Naive B cell (primary cell): ENCODE measurements around the gene WNT3. TPM values are rescaled to one million over a fixed set of nuclear protein-coding genes. Genes with fewer than 3 reads are reported as not detected.
"Not testable (repeated sequence)": the region's sequence is repeated elsewhere in the genome, so short reads cannot be mapped to it uniquely, and the experiment has no call there.

Source experiments
- ATAC-seq, 2 donors: fragments of 150-1000 bp; cut with Tn5 transposase; 2 replicates each; pipeline ENCODE4 v1.10.0; 2021; ENCODE audit warnings: low read depth in 2 of 2, mild to moderate bottlenecking in 2 of 2, moderate library complexity in 2 of 2
- DNase-seq: peaks from one replicate; pipeline ENCODE4 v3.0.0; 2022
- H3K27ac Mint-ChIP-seq, 6 donors: one replicate each; pipeline ENCODE4 v1.8.0; 2020 to 2022; ENCODE audit warnings: mild to moderate bottlenecking in 6 of 6, mixed read lengths in 6 of 6, moderate library complexity in 5 of 6, inconsistent platforms in 2 of 6
- H3K27me3 Mint-ChIP-seq, 3 donors: one replicate each; pipeline ENCODE4 v1.8.0; 2021 to 2022; ENCODE audit warnings: mixed read lengths in 3 of 3, mild to moderate bottlenecking in 1 of 3
- H3K36me3 Mint-ChIP-seq, 2 donors: one replicate each; pipeline ENCODE4 v1.8.0; 2020 to 2022; ENCODE audit warnings: mixed read lengths in 2 of 2, inconsistent platforms in 1 of 2, mild to moderate bottlenecking in 1 of 2
- H3K4me1 Mint-ChIP-seq, 3 donors: one replicate each; pipeline ENCODE4 v1.8.0; 2020 to 2022; ENCODE audit warnings: mixed read lengths in 3 of 3, inconsistent platforms in 1 of 3, mild to moderate bottlenecking in 1 of 3, moderate library complexity in 1 of 3
- H3K4me3 Mint-ChIP-seq, 8 donors: one replicate each; pipeline ENCODE4 v1.8.0; 2020 to 2022; ENCODE audit warnings: mild to moderate bottlenecking in 8 of 8, mixed read lengths in 8 of 8, moderate library complexity in 8 of 8, inconsistent platforms in 2 of 8
- H3K9me3 Mint-ChIP-seq, 7 donors: one replicate each; pipeline ENCODE4 v1.8.0; 2020 to 2022; ENCODE audit warnings: mixed read lengths in 7 of 7, mild to moderate bottlenecking in 5 of 7, inconsistent platforms in 2 of 7, moderate library complexity in 1 of 7
- polyA plus RNA-seq, 6 donors: library from polyadenylated mRNA; unstranded; fragments of 300-500 nt; fragmentation: Illumina TruSeq; gene quantifications; one replicate each; pipeline ENCODE4 v1.2.3, GENCODE V29; 2021; ENCODE audit warnings: low read depth in 6 of 6

Gene WNT3
- polyA plus RNA-seq, 6 donors from 2014 or later = 0.06 to 0.73 (median 0.17) TPM; not detected in 2

GRCh38 chr17:46796956-46797530, 21.4 kb downstream of the WNT3 start:
- Mint-ChIP-seq H3K36me3 (peaks cover 0 to 6% of the 10 kb centered on the region in 2 donors), H3K4me3 (peak overlapping the region in 1 of 8 donors; percentile 1), H3K9me3 (peaks cover 0 to 3% (median 0%) of the 10 kb centered on the region in 7 donors), H3K4me1 (no peaks in the 10 kb centered on the region), H3K27me3 (peaks cover 20 to 46% (median 26%) of the 10 kb centered on the region in 3 donors), H3K27ac (no peak overlapping the region)
- DNase-seq = no peak
- ATAC-seq = no peak

- ATAC-seq (no peak), DNase-seq (no peak)
- Mint-ChIP-seq H3K4me3 (peak overlapping the region in 1 of 8 donors; percentile 1), H3K36me3 (peaks cover 0 to 6% of the 10 kb centered on the region in 2 donors), H3K9me3 (peaks cover 0 to 3% (median 0%) of the 10 kb centered on the region in 7 donors), H3K27me3 (peaks cover 23 to 51% (median 31%) of the 10 kb centered on the region in 3 donors), H3K27ac (no peak overlapping the region), H3K4me1 (no peaks in the 10 kb centered on the region)
Measured at GRCh38 chr17:46796524-46796923, 22.0 kb downstream of the WNT3 start.

GRCh38 chr17:46796084-46796483, 22.4 kb downstream of the WNT3 start:
- no peak for DNase-seq
- H3K4me3 Mint-ChIP-seq = no peak overlapping the region
- H3K9me3 Mint-ChIP-seq = peaks cover 0 to 3% (median 0%) of the 10 kb centered on the region in 7 donors
- H3K27me3 Mint-ChIP-seq = peaks cover 27 to 55% (median 35%) of the 10 kb centered on the region in 3 donors
- no peak overlapping the region for H3K27ac Mint-ChIP-seq
- ATAC-seq = no peak
- H3K4me1 Mint-ChIP-seq = no peaks in the 10 kb centered on the region
- H3K36me3 Mint-ChIP-seq = peaks cover 0 to 6% of the 10 kb centered on the region in 2 donors

GRCh38 chr17:46795379-46795952, 23.0 kb downstream of the WNT3 start:
- H3K4me3 Mint-ChIP-seq = no peak overlapping the region
- no peak overlapping the region for H3K27ac Mint-ChIP-seq
- peaks cover 0 to 7% of the 10 kb centered on the region in 2 donors for H3K36me3 Mint-ChIP-seq
- peaks cover 0 to 8% (median 0%) of the 10 kb centered on the region in 7 donors for H3K9me3 Mint-ChIP-seq
- H3K27me3 Mint-ChIP-seq = peaks cover 22 to 56% (median 35%) of the 10 kb centered on the region in 3 donors
- H3K4me1 Mint-ChIP-seq = no peaks in the 10 kb centered on the region
- ATAC-seq (no peak), DNase-seq (no peak)

- Mint-ChIP-seq H3K4me1 (no peaks in the 10 kb centered on the region), H3K27me3 (peaks cover 22 to 60% (median 43%) of the 10 kb centered on the region in 3 donors), H3K27ac (no peak overlapping the region), H3K9me3 (peaks cover 0 to 9% (median 0%) of the 10 kb centered on the region in 7 donors), H3K4me3 (no peak overlapping the region), H3K36me3 (peaks cover 0 to 5% of the 10 kb centered on the region in 2 donors)
- DNase-seq (no peak), ATAC-seq (no peak)
Measured at GRCh38 chr17:46794318-46794717, 24.2 kb downstream of the WNT3 start.

GRCh38 chr17:46793541-46793940, 25.0 kb downstream of the WNT3 start:
- Mint-ChIP-seq H3K9me3 (peaks cover 0 to 9% (median 0%) of the 10 kb centered on the region in 7 donors), H3K36me3 (peaks cover 0 to 5% of the 10 kb centered on the region in 2 donors), H3K27me3 (peaks cover 22 to 58% (median 51%) of the 10 kb centered on the region in 3 donors), H3K27ac (no peak overlapping the region), H3K4me3 (no peak overlapping the region), H3K4me1 (no peaks in the 10 kb centered on the region)
- ATAC-seq = no peak
- DNase-seq = no peak

- peaks cover 22 to 60% (median 53%) of the 10 kb centered on the region in 3 donors for H3K27me3 Mint-ChIP-seq
- not testable (repeated sequence) for H3K36me3 Mint-ChIP-seq, H3K4me1 Mint-ChIP-seq, H3K4me3 Mint-ChIP-seq, ATAC-seq, H3K9me3 Mint-ChIP-seq, DNase-seq, H3K27ac Mint-ChIP-seq
Measured at GRCh38 chr17:46793023-46793422, 25.5 kb downstream of the WNT3 start.

- Mint-ChIP-seq H3K9me3 (peaks cover 0 to 9% (median 0%) of the 10 kb centered on the region in 7 donors), H3K4me3 (no peak overlapping the region), H3K36me3 (peaks cover 0 to 5% of the 10 kb centered on the region in 2 donors), H3K27me3 (peaks cover 22 to 56% (median 53%) of the 10 kb centered on the region in 3 donors), H3K4me1 (no peaks in the 10 kb centered on the region), H3K27ac (no peak overlapping the region)
- DNase-seq = no peak
- ATAC-seq = no peak
Measured at GRCh38 chr17:46792071-46792470, 26.4 kb downstream of the WNT3 start.

- Mint-ChIP-seq H3K4me1 (no peaks in the 10 kb centered on the region), H3K36me3 (peaks cover 0 to 5% of the 10 kb centered on the region in 2 donors), H3K27ac (no peak overlapping the region), H3K4me3 (no peak overlapping the region), H3K27me3 (peaks cover 19 to 53% (median 53%) of the 10 kb centered on the region in 3 donors), H3K9me3 (peaks cover 0 to 9% (median 0%) of the 10 kb centered on the region in 7 donors)
- no peak for ATAC-seq
- DNase-seq = no peak
Measured at GRCh38 chr17:46791531-46791930, 27.0 kb downstream of the WNT3 start.

- Mint-ChIP-seq H3K27me3 (peaks cover 9 to 48% (median 45%) of the 10 kb centered on the region in 3 donors), H3K4me1 (no peaks in the 10 kb centered on the region), H3K36me3 (peaks cover 0 to 5% of the 10 kb centered on the region in 2 donors), H3K9me3 (peaks cover 0 to 9% (median 0%) of the 10 kb centered on the region in 7 donors), H3K27ac (no peak overlapping the region), H3K4me3 (no peak overlapping the region)
- DNase-seq = no peak
- no peak for ATAC-seq
Measured at GRCh38 chr17:46790216-46790615, 28.3 kb downstream of the WNT3 start.

GRCh38 chr17:46789610-46790009, 28.9 kb downstream of the WNT3 start:
- H3K4me3 Mint-ChIP-seq = no peak overlapping the region

GRCh38 chr17:46788796-46789195, 29.7 kb downstream of the WNT3 start:
- Mint-ChIP-seq H3K27me3 (peaks cover 13 to 47% (median 40%) of the 10 kb centered on the region in 3 donors), H3K36me3 (peaks cover 0 to 5% of the 10 kb centered on the region in 2 donors), H3K9me3 (peaks cover 0 to 9% (median 0%) of the 10 kb centered on the region in 7 donors), H3K4me1 (no peaks in the 10 kb centered on the region), H3K27ac (no peak overlapping the region), H3K4me3 (no peak overlapping the region)
- ATAC-seq (no peak), DNase-seq (no peak)

More at GRCh38 chr17:46789610-46790009, 28.9 kb downstream of the WNT3 start:
- Mint-ChIP-seq H3K4me1 (no peaks in the 10 kb centered on the region), H3K27me3 (peaks cover 9 to 50% (median 45%) of the 10 kb centered on the region in 3 donors), H3K9me3 (peaks cover 0 to 9% (median 0%) of the 10 kb centered on the region in 7 donors), H3K36me3 (peaks cover 0 to 5% of the 10 kb centered on the region in 2 donors), H3K27ac (no peak overlapping the region)
- ATAC-seq = no peak
- DNase-seq = no peak

GRCh38 chr17:46788300-46788699, 30.2 kb downstream of the WNT3 start:
- Mint-ChIP-seq H3K9me3 (peaks cover 0 to 9% (median 0%) of the 10 kb centered on the region in 7 donors), H3K4me1 (no peaks in the 10 kb centered on the region), H3K36me3 (peaks cover 0 to 5% of the 10 kb centered on the region in 2 donors), H3K27ac (no peak overlapping the region), H3K27me3 (peaks cover 13 to 47% (median 36%) of the 10 kb centered on the region in 3 donors), H3K4me3 (no peak overlapping the region)
- no peak for DNase-seq
- ATAC-seq = no peak

GRCh38 chr17:46787478-46787877, 31.0 kb downstream of the WNT3 start:
- H3K4me1 Mint-ChIP-seq = peaks cover 0 to under 1% (median under 1%) of the 10 kb centered on the region in 3 donors
- ATAC-seq = no peak
- peaks cover 13 to 47% (median 36%) of the 10 kb centered on the region in 3 donors for H3K27me3 Mint-ChIP-seq
- DNase-seq = no peak
- peaks cover 0 to 9% (median 0%) of the 10 kb centered on the region in 7 donors for H3K9me3 Mint-ChIP-seq
- H3K4me3 Mint-ChIP-seq = no peak overlapping the region
- no peak overlapping the region for H3K27ac Mint-ChIP-seq
- H3K36me3 Mint-ChIP-seq = peaks cover 0 to 5% of the 10 kb centered on the region in 2 donors
